MCF 10A (cell line): ENCODE data around the gene HMGB3. TPM values are rescaled to one million over a fixed set of nuclear protein-coding genes. Genes with fewer than 3 reads are reported as not detected.

Experiments used
- BruUV-seq: library from RNA; stranded (reverse); fragments of 400-500 nt; replicated peaks from 2 replicates; lab custom pipeline; 2021; lab: Mats Ljungman, UMichigan
- CTCF ChIA-PET: fragments of 300-600 bp; sonication (Branson Sonifier 250); formaldehyde crosslinking; extraction: SDS; loops from one replicate; lab custom pipeline; 2021; ENCODE audit warnings: antibody characterized with exemption, inconsistent platforms; lab: Yijun Ruan, JAX
- POLR2A ChIA-PET: fragments of 300-600, 350-650 bp; sonication (Branson Sonifier 250); formaldehyde crosslinking; extraction: SDS; loops from one replicate; lab custom pipeline; 2020; ENCODE audit warnings: antibody characterized with exemption, inconsistent platforms; lab: Yijun Ruan, JAX
- DNase-seq: peaks from one replicate; pipeline ENCODE4 v3.0.0-alpha.2; 2018; ENCODE audit not compliant: unreplicated experiment
- H3K27ac Mint-ChIP-seq: one replicate; pipeline ENCODE4 v1.8.0; 2022; ENCODE audit warnings: mild to moderate bottlenecking, low read depth, mixed read lengths; ENCODE audit not compliant: unreplicated experiment
- H3K27me3 Mint-ChIP-seq: one replicate; pipeline ENCODE4 v1.8.0; 2022; ENCODE audit warnings: mixed read lengths; ENCODE audit not compliant: insufficient read depth, unreplicated experiment
- H3K36me3 Mint-ChIP-seq: one replicate; pipeline ENCODE4 v1.8.0; 2022; ENCODE audit warnings: mild to moderate bottlenecking, moderate library complexity, mixed read lengths; ENCODE audit not compliant: insufficient read depth, unreplicated experiment
- H3K4me1 Mint-ChIP-seq: one replicate; pipeline ENCODE4 v1.8.0; 2022; ENCODE audit warnings: mixed read lengths; ENCODE audit not compliant: insufficient read depth, unreplicated experiment
- H3K4me3 Mint-ChIP-seq: one replicate; pipeline ENCODE4 v1.8.0; 2022; ENCODE audit warnings: mild to moderate bottlenecking, moderate library complexity, mixed read lengths; ENCODE audit not compliant: unreplicated experiment
- H3K9me3 Mint-ChIP-seq: one replicate; pipeline ENCODE4 v1.8.0; 2022; ENCODE audit warnings: mixed read lengths; ENCODE audit not compliant: unreplicated experiment
- intact Hi-C: fragments of 100-400 bp; cut with micrococcal nuclease; formaldehyde crosslinking; loops from 2 replicates; pipeline ENCODE4 v1.14.1; 2022
- total RNA-seq: library from RNA; stranded (reverse); gene quantifications from 2 replicates; pipeline ENCODE4 v1.2.3, GENCODE V29; 2022
- TF ChIP-seq, protein P1 (sequence below): fragments of 200-600 bp; IDR thresholded peaks from one replicate; pipeline ENCODE4 v1.8.0; 2022; ENCODE audit warnings: antibody characterized with exemption, mild to moderate bottlenecking; ENCODE audit not compliant: unreplicated experiment

Gene HMGB3
- total RNA-seq, 1 experiment from 2014 or later, result 75.3 TPM

DNA sequence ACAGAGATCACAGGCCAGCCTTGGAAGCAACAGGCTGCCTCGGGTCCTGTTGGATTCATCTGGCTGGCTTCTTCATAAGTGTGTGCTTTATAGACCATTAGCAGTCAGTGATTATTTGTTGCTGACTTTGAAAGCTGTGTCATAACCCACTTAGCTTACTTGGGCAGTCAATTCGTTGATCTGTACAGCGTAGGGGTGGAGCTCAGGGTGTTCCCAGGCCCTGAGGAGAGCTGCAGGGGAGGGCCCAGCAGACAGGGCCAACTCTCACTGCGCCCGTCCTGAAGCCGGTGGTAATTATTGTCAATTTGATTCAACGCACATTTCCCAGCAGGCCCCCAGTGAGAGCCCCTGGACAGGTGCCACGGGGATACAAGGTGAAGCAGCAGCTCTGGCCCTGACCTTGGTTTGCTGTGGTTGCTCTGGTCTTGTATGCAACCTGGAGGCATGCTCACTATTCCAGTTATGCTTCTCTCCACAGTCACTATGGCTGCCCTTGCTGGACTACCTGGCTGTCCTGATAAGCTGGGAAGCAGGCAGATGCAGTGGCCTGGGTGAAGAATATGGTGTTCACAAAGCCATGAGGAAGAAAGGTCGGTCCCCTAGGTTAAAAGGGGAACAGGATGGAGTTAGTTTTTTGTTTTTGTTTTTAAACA, 40.1 kb upstream of the HMGB3 start:
- no peak for DNase-seq
- no TSS peak for BruUV-seq
- TF ChIP-seq, protein P1, sequence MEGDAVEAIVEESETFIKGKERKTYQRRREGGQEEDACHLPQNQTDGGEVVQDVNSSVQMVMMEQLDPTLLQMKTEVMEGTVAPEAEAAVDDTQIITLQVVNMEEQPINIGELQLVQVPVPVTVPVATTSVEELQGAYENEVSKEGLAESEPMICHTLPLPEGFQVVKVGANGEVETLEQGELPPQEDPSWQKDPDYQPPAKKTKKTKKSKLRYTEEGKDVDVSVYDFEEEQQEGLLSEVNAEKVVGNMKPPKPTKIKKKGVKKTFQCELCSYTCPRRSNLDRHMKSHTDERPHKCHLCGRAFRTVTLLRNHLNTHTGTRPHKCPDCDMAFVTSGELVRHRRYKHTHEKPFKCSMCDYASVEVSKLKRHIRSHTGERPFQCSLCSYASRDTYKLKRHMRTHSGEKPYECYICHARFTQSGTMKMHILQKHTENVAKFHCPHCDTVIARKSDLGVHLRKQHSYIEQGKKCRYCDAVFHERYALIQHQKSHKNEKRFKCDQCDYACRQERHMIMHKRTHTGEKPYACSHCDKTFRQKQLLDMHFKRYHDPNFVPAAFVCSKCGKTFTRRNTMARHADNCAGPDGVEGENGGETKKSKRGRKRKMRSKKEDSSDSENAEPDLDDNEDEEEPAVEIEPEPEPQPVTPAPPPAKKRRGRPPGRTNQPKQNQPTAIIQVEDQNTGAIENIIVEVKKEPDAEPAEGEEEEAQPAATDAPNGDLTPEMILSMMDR, result no peak
- H3K36me3 Mint-ChIP-seq, result no peaks in the 10 kb centered on the region
- no peak overlapping the region for H3K4me3 Mint-ChIP-seq
- intact Hi-C loops, result no loop called here
- H3K27ac Mint-ChIP-seq, result no peak overlapping the region
- ChIA-PET POLR2A (no interaction called here), CTCF (no interaction called here)
- H3K27me3 Mint-ChIP-seq, result no peaks in the 10 kb centered on the region
- no peaks in the 10 kb centered on the region for H3K9me3 Mint-ChIP-seq
- H3K4me1 Mint-ChIP-seq, result no peaks in the 10 kb centered on the region

DNA sequence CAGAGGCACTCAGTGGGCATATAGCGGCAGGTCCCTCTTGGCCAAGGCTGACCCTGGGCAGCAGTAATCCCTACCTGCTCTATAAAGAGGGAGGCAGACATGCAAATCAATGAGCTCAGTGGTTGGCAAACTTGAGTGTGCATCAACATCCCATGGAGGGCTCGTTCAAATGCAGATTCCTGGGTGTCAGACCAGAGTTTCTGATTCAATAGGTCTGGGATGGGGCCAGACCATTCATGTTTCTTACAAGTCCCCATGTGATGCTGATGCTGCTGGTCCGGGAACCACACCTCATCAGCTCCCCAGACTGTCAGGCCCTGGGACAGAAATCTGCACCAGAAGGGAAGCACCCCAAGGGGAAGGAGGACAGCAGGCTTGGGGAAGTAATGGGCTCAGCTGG, 38.9 kb upstream of the HMGB3 start:
- Mint-ChIP-seq H3K9me3 (no peaks in the 10 kb centered on the region), H3K27ac (no peak overlapping the region), H3K4me1 (no peaks in the 10 kb centered on the region), H3K27me3 (no peaks in the 10 kb centered on the region), H3K36me3 (no peaks in the 10 kb centered on the region), H3K4me3 (no peak overlapping the region)
- POLR2A ChIA-PET, result interaction anchor here (0.6 kb wide), 1 partner anchor 10 kb away, joined by 3 read pairs; no protein-coding TSS in a partner anchor
- CTCF ChIA-PET, result no interaction called here
- DNase-seq, result no peak
- intact Hi-C loops, result no loop called here
- TF ChIP-seq, protein P1, result no peak
- no TSS peak for BruUV-seq

DNA sequence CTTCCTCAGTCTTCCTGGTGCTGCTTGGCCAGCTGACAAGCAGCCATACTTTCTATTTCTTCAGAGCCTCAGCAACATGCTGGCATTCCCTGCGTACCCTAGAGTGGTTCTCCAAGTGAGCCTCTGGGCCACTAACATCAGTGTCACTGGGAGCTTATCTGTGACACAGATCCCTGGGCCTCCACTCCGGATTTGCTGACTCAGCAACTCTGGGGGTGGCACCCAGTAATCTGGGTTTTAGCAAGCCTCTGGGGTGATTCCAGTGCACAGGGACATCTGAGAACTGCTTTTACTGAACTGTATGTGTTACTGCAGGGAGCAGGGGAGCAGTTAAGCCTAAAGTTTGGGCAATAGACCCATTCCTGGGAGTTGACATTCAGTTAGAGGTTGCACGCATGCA, 28.2 kb upstream of the HMGB3 start:
- Mint-ChIP-seq H3K9me3 (peaks cover 17% of the 10 kb centered on the region), H3K27ac (no peak overlapping the region), H3K36me3 (no peaks in the 10 kb centered on the region), H3K27me3 (no peaks in the 10 kb centered on the region), H3K4me3 (no peak overlapping the region), H3K4me1 (no peaks in the 10 kb centered on the region)
- intact Hi-C loops, result no loop called here
- POLR2A ChIA-PET, result no interaction called here
- no peak for DNase-seq
- no TSS peak for BruUV-seq
- TF ChIP-seq, protein P1, result no peak
- CTCF ChIA-PET, result no interaction called here

DNA sequence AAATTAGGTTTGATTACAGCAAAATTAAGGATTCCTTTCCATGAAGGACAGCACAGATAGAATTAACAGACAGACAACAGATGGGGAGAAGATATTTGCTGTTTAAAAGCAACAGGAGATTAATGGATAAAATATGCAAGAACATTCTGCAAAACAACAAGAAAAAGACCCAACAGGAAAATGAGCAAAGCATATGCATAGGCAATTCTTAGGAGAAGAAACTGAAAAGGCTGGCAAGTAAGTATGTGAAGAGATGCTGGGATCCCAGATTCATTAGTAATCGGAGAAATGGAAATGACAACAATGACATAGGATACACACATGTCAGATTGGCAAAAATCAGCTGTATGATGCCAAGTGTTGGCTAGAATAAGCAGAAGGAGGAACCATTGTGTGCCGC, 27.5 kb upstream of the HMGB3 start:
- H3K27ac Mint-ChIP-seq, result no peak overlapping the region
- no peaks in the 10 kb centered on the region for H3K4me1 Mint-ChIP-seq
- H3K27me3 Mint-ChIP-seq, result no peaks in the 10 kb centered on the region
- peaks cover 17% of the 10 kb centered on the region for H3K9me3 Mint-ChIP-seq
- BruUV-seq, result no TSS peak
- intact Hi-C loops, result no loop called here
- DNase-seq, result no peak
- ChIA-PET POLR2A (no interaction called here), CTCF (no interaction called here)
- TF ChIP-seq, protein P1, result no peak
- no peak overlapping the region for H3K4me3 Mint-ChIP-seq
- no peaks in the 10 kb centered on the region for H3K36me3 Mint-ChIP-seq
